SK-N-MC (cell line): ENCODE results near the gene CFAP73.
A peak's percentile ranks its signal among the peaks of the same experiment; 100 is the strongest.

ENCODE experiments used
- DNase-seq: peaks from one replicate; pipeline ENCODE4 v3.0.0-alpha.2; 2011; ENCODE audit warnings: low read depth, low spot score
- H3K27ac ChIP-seq: fragments of 200-600 bp; sonication (generic); 2 replicates; pipeline ENCODE4 v1.5.1; 2016; ENCODE audit warnings: mixed run types
- H3K36me3 ChIP-seq: fragments of 200-600 bp; sonication (generic); 2 replicates; pipeline ENCODE4 v1.6.1; 2017; ENCODE audit warnings: antibody characterized with exemption, low read length, mixed read lengths; ENCODE audit not compliant: insufficient read depth
- H3K4me3 ChIP-seq: fragments of 200-600 bp; sonication (generic); 2 replicates; pipeline ENCODE4 v1.5.1; 2016
- H3K9ac ChIP-seq: fragments of 200-600 bp; sonication (generic); 2 replicates; pipeline ENCODE4 v1.8.0; 2017; ENCODE audit warnings: mixed run types, mixed read lengths; ENCODE audit not compliant: insufficient read length
- H3K9me3 ChIP-seq: fragments of 200-600 bp; sonication (generic); 2 replicates; pipeline ENCODE4 v1.6.1; 2017; ENCODE audit warnings: low read depth, mild to moderate bottlenecking, antibody characterized with exemption, low read length, moderate library complexity, mixed read lengths
- EZH2 ChIP-seq: fragments of 200-600 bp; sonication (generic); IDR thresholded peaks from one replicate; pipeline ENCODE4 v1.6.1; 2017; ENCODE audit warnings: antibody characterized with exemption
- FOXP2 ChIP-seq: optimal IDR thresholded peaks from 2 replicates; pipeline ENCODE3; 2011; ENCODE audit warnings: mild to moderate bottlenecking, moderate library complexity; ENCODE audit not compliant: insufficient read depth; ENCODE audit errors: extremely low read length, control extremely low read depth
- POLR2AphosphoS5 ChIP-seq: IDR thresholded peaks from 2 replicates; pipeline ENCODE4 v1.6.1; 2012; ENCODE audit warnings: mild to moderate bottlenecking, low read depth, low read length, borderline replicate concordance

CFAP73 gene

GRCh38 chr12:113196582-113196981 is 47.1 kb downstream of the CFAP73 start:
- Histone ChIP-seq H3K27ac (no peak overlapping the region), H3K9me3 (no peaks in the 10 kb centered on the region), H3K9ac (no peak overlapping the region), H3K4me3 (no peak overlapping the region), H3K36me3 (peaks cover 6% of the 10 kb centered on the region)
- TF ChIP-seq POLR2AphosphoS5 = 0 out of 2 replicates have a peak, but pooled peaks have one; percentile 0
- TF ChIP-seq FOXP2 = no peak
- no peak for DNase-seq

GRCh38 chr12:113196990-113197389 is 47.5 kb downstream of the CFAP73 start:
- TF ChIP-seq EZH2 (no peak), FOXP2 (no peak), POLR2AphosphoS5 (no peak)
- no peaks in the 10 kb centered on the region for H3K9me3 ChIP-seq
- no peak for DNase-seq
- no peak overlapping the region for H3K4me3 ChIP-seq
- no peak overlapping the region for H3K27ac ChIP-seq
- no peak overlapping the region for H3K9ac ChIP-seq
- H3K36me3 ChIP-seq = peaks cover 2% of the 10 kb centered on the region

- TF ChIP-seq EZH2 (no peak), POLR2AphosphoS5 (no peak), FOXP2 (no peak)
- Histone ChIP-seq H3K27ac (no peak overlapping the region), H3K36me3 (no peaks in the 10 kb centered on the region)
Observed at GRCh38 chr12:113197518-113198077, 48.1 kb downstream of the CFAP73 start.

GRCh38 chr12:113198296-113198695 is 48.8 kb downstream of the CFAP73 start:
- no peak for DNase-seq
- TF ChIP-seq POLR2AphosphoS5 = no peak
- TF ChIP-seq EZH2 = no peak
- TF ChIP-seq FOXP2 = no peak
- Histone ChIP-seq H3K27ac (no peak overlapping the region), H3K4me3 (no peak overlapping the region), H3K9me3 (no peaks in the 10 kb centered on the region), H3K36me3 (no peaks in the 10 kb centered on the region), H3K9ac (no peak overlapping the region)

More at GRCh38 chr12:113197518-113198077, 48.1 kb downstream of the CFAP73 start:
- no peaks in the 10 kb centered on the region for H3K9me3 ChIP-seq
- H3K9ac ChIP-seq = no peak overlapping the region
- no peak overlapping the region for H3K4me3 ChIP-seq
- no peak for DNase-seq

- Histone ChIP-seq H3K4me3 (no peak overlapping the region), H3K36me3 (no peaks in the 10 kb centered on the region), H3K9ac (no peak overlapping the region), H3K27ac (no peak overlapping the region), H3K9me3 (no peaks in the 10 kb centered on the region)
- no peak for DNase-seq
- TF ChIP-seq POLR2AphosphoS5 (no peak), EZH2 (no peak), FOXP2 (no peak)
Observed at GRCh38 chr12:113200021-113200797, 50.7 kb downstream of the CFAP73 start.

- no peak for DNase-seq
- H3K4me3 ChIP-seq = no peak overlapping the region
- H3K9me3 ChIP-seq = no peaks in the 10 kb centered on the region
- TF ChIP-seq EZH2 (no peak), POLR2AphosphoS5 (no peak), FOXP2 (no peak)
- no peak overlapping the region for H3K27ac ChIP-seq
- H3K36me3 ChIP-seq = no peaks in the 10 kb centered on the region
- H3K9ac ChIP-seq = no peak overlapping the region
Observed at GRCh38 chr12:113201187-113202177, 52.0 kb downstream of the CFAP73 start.

GRCh38 chr12:113202300-113203075 is 53.0 kb downstream of the CFAP73 start:
- H3K4me3 ChIP-seq = no peak overlapping the region
- H3K9ac ChIP-seq = no peak overlapping the region
- TF ChIP-seq POLR2AphosphoS5 = no peak
- no peak for TF ChIP-seq EZH2
- TF ChIP-seq FOXP2 = no peak
- H3K36me3 ChIP-seq = no peaks in the 10 kb centered on the region
- DNase-seq = no peak
- no peak overlapping the region for H3K27ac ChIP-seq
- no peaks in the 10 kb centered on the region for H3K9me3 ChIP-seq
